EL (cell line): Measurements from ENCODE around the gene MARS1.
"Not testable (repeated sequence)": the region's sequence is repeated elsewhere in the genome, so short reads cannot be mapped to it uniquely, and the experiment has no call there.

Source experiments
- DNase-seq: peaks from one replicate; pipeline ENCODE4 v3.0.0-alpha.2; 2016

MARS1 gene

GRCh38 chr12:57473886-57474285 is 14.0 kb upstream of the MARS1 start:
- DNase-seq, result no peak

- no peak for DNase-seq
These were observed 13.4 kb upstream of the MARS1 start for GRCh38 chr12:57474430-57474829.

- no peak for DNase-seq
These were observed 13.0 kb upstream of the MARS1 start for GRCh38 chr12:57474862-57475261.

GRCh38 chr12:57475271-57476161 is 12.4 kb upstream of the MARS1 start:
- peak; percentile 39 for DNase-seq

- no peak for DNase-seq
These were observed 11.5 kb upstream of the MARS1 start for GRCh38 chr12:57476162-57476992.

- DNase-seq, result no peak
These were observed 10.7 kb upstream of the MARS1 start for GRCh38 chr12:57476993-57477709.

- no peak for DNase-seq
These were observed 9.9 kb upstream of the MARS1 start for GRCh38 chr12:57477710-57478681.

GRCh38 chr12:57479043-57479375 is 8.9 kb upstream of the MARS1 start:
- DNase-seq, result no peak

- DNase-seq, result no peak
These were observed 8.3 kb upstream of the MARS1 start, which contains the start of gene ARHGAP9 for GRCh38 chr12:57479376-57480115. TSS of gene ARHGAP9 (minus strand) at chr12:57479866. CDS start at chr12:57479406, 460 bp downstream.

GRCh38 chr12:57481671-57482070 is 6.2 kb upstream of the MARS1 start:
- DNase-seq, result no peak

- DNase-seq, result peak; percentile 75
These were observed 4.4 kb upstream of the MARS1 start for GRCh38 chr12:57483466-57483865.

GRCh38 chr12:57485695-57486094 is 2.2 kb upstream of the MARS1 start:
- DNase-seq, result no peak

GRCh38 chr12:57487055-57487596 is 742 bp upstream of the MARS1 start:
- no peak for DNase-seq

- no peak for DNase-seq
These were observed 711 bp downstream of the MARS1 start for GRCh38 chr12:57488402-57489156.

- DNase-seq, result peak; percentile 32
These were observed 1.3 kb downstream of the MARS1 start for GRCh38 chr12:57489157-57489641.

- DNase-seq, result no peak
These were observed 2.3 kb downstream of the MARS1 start for GRCh38 chr12:57490126-57490525.

GRCh38 chr12:57491393-57492280 is 3.8 kb downstream of the MARS1 start:
- DNase-seq, result no peak

GRCh38 chr12:57495051-57495701 is 7.3 kb downstream of the MARS1 start:
- not testable (repeated sequence) for DNase-seq
